ENCODE results near the gene TRANK1.
"Not testable (repeated sequence)": the region's sequence is repeated elsewhere in the genome, so short reads cannot be mapped to it uniquely, and the experiment has no call there.

TRANK1 gene

DNA sequence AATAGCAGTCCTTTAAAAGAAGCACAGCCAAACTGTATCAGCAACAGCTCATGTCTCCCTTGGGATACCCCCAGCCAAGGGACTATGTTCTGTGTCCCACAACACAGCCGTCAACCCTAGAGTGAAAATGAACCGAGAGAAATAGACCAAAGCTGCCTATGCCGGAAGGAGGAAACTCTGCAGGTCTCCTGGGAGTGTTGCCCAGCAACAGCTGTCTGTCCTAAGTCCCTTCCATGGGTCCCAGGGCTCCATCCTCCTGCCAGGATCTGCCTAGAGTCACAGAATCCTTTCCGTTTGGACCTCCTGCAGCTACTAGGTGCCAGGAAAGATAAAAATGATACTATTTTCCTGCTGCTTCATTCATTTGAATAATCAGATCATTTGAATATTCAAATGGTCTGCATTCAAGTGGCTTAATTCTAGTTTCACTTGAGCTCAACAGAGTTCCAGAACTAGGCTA, 53.1 kb downstream of the TRANK1 start:
- no peak for DNase-seq

DNA sequence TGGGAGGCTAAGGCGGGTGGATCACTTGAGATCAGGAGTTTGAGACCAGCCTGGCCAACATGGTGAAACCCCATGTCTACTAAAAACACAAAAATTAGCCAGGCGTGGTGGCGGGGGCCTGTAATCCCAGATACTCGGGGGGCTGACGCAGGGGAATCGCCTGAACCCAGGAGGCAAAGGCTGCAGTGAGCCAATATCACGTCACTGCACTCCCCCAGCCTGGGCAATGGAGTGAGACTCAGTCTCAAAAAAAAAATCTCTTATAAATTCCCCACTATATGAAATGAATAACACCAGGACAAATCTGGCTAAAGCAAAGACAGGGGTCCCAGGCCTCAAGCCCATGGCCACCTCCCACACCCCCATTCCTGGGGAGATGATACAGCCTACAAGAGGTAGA, 53.8 kb downstream of the TRANK1 start:
- not testable (repeated sequence) for DNase-seq

DNA sequence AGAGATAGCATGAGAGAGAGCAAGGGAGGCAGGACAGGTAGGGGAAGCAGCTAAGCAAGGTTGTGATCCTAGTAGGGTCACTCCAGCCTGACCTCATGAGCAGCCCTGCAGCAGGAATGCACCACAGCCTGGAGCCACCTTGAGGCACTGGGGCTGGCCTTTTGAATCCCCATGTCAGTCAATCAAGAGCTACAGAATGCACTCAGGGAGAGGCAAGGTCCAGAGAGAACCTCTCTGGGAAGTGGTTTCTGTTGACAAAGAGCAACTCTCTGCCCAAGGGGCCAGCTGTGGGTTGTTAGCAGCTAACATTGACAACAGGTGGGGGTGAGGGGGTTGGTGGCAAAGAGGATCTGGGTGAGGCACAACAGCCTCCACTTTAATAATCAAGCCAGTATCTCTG, 54.6 kb downstream of the TRANK1 start:
- no peak for DNase-seq

GRCh38 chr3:36881735-36882134, 63.1 kb downstream of the TRANK1 start:
- no peak for DNase-seq

DNA sequence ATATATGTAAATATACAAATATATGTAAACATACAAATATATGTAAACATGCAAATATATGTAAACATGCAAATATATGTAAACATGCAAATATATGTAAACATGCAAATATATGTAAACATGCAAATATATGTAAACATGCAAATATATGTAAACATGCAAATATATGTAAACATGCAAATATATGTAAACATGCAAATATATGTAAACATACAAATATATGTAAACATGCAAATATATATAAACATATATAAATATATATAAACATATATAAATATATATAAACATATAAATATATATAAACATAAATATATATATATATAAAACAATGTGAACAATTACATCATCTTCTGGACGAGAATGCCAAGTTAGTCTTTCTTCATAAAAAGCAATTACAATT, 65.0 kb downstream of the TRANK1 start:
- DNase-seq: not testable (repeated sequence)

DNA sequence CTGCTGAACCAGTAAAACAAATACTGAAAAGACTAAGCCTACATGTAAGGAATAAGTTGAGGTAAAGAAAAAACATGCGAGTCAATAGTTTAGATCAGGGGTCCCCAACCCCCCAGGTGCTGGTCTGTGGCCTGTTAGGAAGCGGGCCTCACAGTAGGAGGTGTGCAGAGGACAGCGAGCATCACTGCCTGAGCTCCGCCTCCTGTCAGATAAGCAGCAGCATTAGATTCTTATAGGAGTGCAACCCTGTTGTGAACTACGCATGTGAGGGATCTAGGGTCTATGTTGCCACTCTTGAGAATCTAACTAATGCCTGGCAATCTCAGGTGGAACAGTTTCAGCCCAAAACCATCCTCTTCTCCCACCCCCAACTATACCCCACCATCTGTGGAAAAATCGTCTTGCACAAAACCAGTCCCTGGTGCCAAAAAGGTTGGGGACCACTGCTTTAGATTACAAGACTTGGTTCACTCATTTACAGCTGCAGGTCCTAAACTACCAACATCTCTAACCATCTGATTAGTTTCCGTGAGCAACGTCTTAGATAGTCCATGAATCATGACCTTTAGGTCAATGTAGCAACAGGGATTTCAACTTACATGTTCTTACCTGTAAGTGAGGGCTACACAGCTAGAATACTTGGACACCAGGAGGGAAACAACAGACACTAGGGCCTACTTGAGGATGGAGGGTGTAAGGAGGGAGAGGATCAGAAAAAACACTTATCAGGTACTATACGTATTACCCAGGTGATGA, 66.7 kb downstream of the TRANK1 start:
- no peak for DNase-seq

DNA sequence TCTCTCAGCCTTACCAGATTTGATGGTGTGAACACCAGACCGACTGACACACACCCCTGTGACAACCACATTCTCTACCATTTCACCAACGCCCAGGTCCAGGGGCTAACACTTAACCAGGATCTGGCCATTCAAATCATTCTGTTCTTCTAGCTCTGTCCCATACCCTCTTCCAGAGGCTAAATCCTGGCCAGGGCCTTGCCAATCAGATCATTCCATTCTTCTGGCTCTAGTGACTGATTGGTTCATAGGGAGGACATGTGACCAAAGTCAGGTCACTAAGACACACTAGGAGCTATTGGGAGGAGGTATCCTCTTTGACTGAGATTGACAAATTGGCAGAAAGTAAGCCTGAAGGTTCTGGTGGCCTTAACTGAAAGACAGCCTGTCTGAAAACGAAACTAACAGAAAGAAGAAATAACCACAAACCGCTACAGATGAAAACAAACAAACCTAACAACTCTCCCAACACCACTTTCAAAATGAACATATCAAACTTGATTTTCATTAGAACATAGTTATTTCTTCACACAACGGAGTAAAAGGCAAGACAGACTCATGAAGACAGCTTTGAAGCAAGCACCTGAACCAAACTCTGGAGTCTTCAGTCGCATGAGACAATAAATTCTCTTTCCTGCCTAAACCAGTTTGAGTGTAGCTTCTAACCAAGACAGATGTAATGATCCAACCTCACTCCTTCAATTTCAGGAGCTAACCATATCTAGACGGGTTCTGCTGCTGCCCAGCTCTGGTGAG, 68.5 kb downstream of the TRANK1 start:
- DNase-seq: peak; percentile 32 to 42

DNA sequence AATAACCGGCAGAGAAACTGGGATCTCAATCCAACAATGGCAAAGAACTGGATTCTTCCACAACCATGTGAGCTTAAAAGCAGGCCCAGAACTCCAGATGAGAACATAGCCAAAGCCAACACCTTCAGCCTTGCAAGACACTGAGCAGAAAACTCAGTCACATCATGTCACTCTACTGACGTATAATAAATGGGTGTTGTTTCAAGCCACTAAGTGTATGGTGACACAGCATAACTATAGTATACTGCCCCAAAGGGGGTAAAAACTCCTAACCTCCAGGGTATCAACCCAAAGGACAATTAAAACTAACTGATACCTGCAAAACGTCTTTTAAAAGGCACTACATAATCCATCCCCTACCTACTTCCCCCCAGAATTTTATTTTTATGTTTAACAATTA, 69.5 kb downstream of the TRANK1 start:
- DNase-seq: no peak

- DNase-seq: no peak
These were observed 70.4 kb downstream of the TRANK1 start for GRCh38 chr3:36874424-36874823.

DNA sequence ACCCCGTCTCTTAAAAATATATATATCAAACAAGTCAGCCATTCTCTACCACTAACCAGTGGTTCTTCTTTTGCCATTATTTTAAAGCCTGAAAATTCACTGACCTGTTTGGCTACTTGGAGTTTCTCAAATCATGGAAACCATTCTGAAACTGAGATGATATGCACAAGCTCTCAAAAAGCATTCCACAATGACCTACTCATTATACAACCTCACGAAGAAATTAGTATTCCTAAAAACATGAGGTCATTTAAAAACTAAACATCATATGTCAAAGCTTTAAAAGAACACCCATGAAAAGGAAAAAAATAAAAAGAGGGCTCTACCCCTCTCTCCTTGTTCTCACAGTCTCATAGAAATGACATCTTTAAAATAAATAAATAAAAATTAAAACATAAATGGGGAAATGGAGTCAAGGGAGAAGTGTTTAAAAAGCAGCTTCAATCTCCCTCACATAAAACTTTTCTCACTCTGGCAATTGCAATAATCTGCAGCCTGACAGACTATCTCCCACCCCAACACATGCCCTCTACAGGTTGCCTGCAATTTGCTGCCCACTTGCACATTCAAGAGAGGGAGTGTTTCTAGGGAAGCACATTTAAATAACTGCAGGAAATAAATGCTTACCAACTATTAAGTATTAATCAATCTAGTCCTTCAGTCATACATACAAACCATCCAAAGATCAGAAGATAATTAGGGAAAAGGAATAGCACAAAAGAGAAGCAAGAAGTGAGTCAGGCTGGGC, 73.3 kb downstream of the TRANK1 start:
- DNase-seq: no peak

- peak; percentile 51 to 61 for DNase-seq
These were observed 76.0 kb downstream of the TRANK1 start for GRCh38 chr3:36868614-36869436.

GRCh38 chr3:36867810-36868209, 77.0 kb downstream of the TRANK1 start:
- no peak for DNase-seq

DNA sequence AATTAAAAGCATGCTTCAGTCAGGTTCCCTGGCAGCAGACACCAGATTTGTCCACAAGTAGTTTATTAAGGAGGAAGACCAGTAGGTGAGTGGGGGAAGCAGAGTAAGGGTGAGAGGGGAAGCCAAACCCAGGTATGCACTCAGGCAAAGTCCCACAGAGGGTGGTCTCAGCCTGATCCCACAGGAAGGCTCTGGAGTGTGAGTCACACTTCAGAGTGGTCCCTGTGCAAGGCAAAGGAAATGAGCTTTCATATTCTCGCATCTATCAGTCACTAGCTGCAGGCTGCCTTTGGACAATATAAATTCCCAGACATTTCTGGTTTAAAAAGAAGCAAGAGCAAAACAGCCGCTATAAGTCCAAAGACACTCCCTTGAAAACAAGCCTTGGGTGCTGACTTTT, 78.5 kb downstream of the TRANK1 start:
- no peak for DNase-seq

- no peak for DNase-seq
These were observed 80.4 kb downstream of the TRANK1 start for GRCh38 chr3:36864180-36865053.

GRCh38 chr3:36862076-36862755, 82.6 kb downstream of the TRANK1 start:
- no peak for DNase-seq

DNA sequence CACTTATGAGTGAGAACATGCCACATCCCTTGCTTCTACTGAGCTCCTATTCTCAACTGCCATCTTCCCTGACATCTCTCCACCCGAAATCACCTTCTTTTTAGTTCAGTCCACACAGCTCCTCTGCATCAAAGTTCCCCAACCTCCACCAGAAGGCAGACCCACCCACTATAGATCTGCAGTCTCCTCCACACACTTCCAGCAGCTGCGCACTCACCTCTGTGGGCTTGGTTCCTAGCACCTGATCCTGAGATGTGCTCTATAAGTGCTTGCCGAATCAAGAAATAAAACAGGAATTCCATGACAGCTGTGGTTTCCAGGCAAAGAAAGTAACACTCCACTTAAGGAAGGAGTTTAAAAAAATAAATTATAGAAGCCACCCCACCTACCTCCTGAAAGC, 85.4 kb downstream of the TRANK1 start:
- no peak for DNase-seq

- DNase-seq: no peak
These were observed 92.8 kb downstream of the TRANK1 start for GRCh38 chr3:36852071-36852470.

GRCh38 chr3:36850743-36851142, 94.1 kb downstream of the TRANK1 start:
- no peak for DNase-seq

GRCh38 chr3:36846406-36846805, 98.4 kb downstream of the TRANK1 start:
- no peak for DNase-seq

DNA sequence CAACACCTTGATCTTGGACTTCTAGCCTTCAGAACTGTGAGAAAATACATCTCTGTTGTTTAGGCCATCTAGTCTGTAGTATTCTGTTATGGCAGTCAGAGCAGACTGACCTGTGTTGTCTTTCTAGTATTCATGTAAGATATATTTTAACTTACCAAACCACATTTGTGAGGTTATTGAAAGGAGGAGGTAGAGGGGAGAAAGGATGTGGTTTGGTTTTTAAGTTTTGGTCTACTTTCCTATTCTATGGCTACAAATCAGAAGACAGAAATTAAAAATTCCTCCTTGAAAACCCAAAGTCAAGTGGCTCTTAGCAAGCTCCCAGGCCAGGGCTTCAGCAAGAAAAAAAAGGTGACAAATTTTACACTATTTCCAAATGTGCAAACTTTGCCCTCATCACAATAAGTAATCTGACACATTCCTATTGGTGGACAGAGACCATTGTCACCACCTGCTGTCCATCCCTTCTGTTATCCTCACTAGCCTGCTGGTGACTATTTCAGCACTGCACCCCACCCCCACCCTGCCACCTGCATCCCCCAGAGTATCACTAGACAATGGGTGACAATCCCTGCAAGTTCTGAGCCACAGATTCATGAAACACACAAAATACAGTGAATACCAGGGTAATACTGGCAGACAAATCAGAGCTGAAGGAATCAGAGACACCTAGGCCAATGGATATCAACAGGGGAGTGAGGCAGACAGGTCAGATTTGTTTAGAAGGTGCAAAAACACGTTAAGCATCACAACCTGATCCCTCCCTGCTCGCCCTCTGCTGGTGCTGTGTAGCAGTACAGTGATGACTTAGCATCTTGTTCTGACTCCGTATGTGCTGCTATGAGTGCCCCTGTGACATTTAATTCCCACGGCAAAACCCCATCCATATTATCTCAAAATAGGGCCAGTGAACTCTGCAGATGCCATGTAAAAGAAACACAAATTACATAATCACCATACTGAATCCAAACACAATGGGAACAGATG, 101.5 kb downstream of the TRANK1 start:
- DNase-seq: peak; percentile 77 to 79
